ENCODE results near the gene STAG1.

- TF ChIP-seq IRF3 (IDR thresholded peaks at IDR 0.05; ENCODE audit: low read depth, low read length) (no peak), RXRA (IDR thresholded peaks at IDR 0.05; ENCODE audit: borderline replicate concordance, low read depth) (no peak)
These were observed 405.7 kb downstream of the STAG1 start for GRCh38 chr3:136346486-136346885.
